Gastroesophageal sphincter (tissue), 3 donors: Measurements from ENCODE around the gene DCAF11.

Source experiments
- CTCF ChIP-seq, 4 experiments: fragments of 200-600 bp in 2 of 4; fragments of 450-650 bp in 2 of 4; sonication (generic) in 1 of 4; IDR thresholded peaks; one replicate each; pipeline ENCODE4 v1.5.1; 2017 to 2019; ENCODE audit warnings: antibody characterized with exemption in 4 of 4, mild to moderate bottlenecking in 2 of 4, moderate library complexity in 2 of 4
- POLR2A ChIP-seq, 2 donors: fragments of 450-650 bp; IDR thresholded peaks; one replicate each; pipeline ENCODE4 v1.6.1; 2017; ENCODE audit warnings: antibody characterized with exemption in 2 of 2, mild to moderate bottlenecking in 2 of 2, moderate library complexity in 1 of 2

GRCh38 chr14:24108336-24108874 is 6.2 kb upstream of the DCAF11 start:
- TF ChIP-seq CTCF (IDR thresholded peaks at IDR 0.05) (no peak), POLR2A (IDR thresholded peaks at IDR 0.05) (no peak)
